Kidney glomerular epithelial cell (primary cell): Measurements from ENCODE around the gene SETD4.
A peak's percentile ranks its signal among the peaks of the same experiment; 100 is the strongest.
"Not testable (repeated sequence)": the region's sequence is repeated elsewhere in the genome, so short reads cannot be mapped to it uniquely, and the experiment has no call there.

ENCODE experiments used
- DNase-seq: peaks from one replicate; lab custom pipeline; 2025; lab: John Stamatoyannopoulos, UW

SETD4 gene

DNA sequence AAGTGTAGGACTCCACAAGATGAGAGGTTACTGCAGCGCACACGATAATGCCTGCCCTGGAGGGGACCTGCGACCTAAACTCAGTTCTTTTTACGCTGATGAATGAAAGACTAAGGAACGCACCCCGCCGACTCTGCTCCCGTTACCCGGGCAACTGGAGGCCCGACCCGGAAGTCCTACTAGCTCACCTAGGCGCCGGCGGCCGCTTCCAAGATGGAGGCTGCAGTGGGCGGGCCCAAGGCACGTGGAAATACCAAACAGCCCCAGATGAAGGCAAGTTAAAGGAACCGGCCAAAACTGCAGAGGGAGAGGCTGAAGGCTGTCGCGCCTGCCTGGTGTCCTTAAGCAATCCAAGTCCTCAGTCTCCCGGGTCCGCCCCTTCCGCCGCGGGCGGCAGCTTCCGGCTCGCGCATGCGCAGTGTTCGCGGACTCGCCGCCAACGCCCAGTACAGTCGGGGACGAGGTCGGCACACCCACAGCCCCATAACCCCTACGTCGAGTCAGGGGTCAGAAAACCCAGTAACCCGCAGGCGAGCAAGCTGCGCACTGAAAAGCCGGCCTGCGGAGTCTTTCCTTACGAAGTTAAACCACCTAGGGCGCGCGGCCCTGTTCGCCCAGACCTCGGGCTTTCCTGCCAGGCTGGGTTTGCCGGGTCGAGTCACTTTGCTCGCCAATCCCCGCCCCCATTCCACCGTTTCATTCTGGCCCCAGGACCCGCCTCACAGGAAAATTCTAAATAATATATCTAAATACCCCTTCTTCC is at the start of gene SETD4:
Gene SETD4 (minus strand): TSS at position 368 of the 763 bp plus-strand sequence. CDS start 1,638 bp downstream, outside the sequence.
- peak; percentile 83 for DNase-seq

DNA sequence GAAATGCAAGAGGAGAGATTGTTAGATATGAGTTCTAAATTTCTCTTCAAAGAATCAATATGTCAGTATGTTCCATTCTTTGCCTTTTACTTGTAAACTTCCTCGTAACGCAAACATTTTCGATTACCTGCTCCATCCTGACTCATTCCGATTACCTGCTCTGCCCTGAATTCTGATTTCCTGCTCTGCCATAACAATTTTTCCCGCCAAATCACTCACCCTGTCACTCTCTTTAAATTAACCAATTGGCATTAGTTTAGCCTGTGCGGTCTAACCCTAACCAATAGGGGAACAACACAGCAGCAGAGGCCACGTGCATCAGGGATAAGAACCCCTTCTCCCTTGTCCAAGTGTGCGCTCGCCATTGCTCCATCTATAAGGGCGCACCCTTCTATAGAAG is 49.5 kb upstream of the SETD4 start:
- DNase-seq, result no peak

GRCh38 chr21:36105327-36105842 is 45.1 kb upstream of the SETD4 start:
- DNase-seq, result no peak

DNA sequence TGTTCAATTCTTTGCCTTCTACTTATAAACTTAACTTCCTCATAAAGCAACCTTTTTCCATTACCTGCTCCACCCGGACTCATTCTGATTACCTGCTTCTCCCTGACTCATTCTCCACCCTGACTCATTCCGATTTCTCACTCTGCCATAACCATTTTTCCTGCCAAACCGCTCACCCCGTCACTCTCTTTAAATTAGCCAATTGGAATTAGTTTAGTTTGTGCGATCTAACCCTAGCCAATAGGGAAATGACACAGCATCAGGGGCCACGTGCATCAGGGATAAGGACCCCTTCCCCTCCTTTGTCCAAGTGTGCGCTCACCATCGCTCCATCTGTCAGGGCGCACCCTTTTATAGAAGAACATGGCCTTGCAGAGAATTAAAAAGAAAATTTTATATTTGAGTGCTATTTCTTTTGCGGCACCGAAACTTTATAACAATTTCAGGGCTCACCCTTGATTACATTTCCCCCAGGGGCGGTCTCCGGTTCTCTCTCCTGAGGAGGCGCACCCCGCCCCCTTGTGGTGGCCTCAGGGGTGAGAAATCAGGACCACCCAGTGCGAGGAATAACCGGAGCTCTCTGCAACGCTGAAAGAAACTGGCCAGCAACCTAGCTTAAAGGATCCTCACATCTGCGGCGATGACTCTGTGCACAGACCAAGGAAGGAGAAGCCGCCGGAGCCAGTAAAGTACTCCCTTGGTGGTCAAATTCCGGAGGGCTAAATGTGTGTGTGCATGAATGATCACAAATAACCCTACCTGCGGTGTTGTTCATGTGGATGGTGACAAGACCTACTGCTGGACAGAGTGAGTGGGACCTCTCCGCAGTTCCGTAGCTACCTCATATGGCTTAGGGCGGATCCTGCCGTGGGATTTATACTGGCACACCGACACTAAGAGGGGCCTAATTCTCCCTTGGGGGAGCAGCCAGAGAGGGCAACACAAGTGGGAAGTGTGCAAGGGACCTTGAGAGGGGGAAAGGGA is 44.3 kb upstream of the SETD4 start:
- peak; percentile 83 for DNase-seq

DNA sequence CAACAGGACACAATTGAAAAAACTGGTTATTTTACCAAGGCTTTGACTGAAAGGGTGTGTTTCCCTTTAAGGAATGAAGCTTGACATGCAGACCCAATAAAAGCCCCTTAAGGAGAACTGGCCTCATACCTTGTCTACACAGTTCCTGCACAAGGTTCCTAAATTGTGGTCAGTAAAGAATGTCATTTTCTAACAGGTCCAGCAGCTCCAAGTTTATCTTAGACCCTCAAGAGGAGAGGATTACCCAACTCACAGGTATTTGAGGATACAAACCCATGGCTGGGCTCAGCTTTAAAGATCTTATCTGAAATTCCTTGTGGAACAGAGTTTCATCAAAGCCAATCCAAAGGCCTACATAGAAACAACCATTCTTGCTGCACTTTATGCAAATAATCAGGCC is 43.1 kb upstream of the SETD4 start:
- DNase-seq, result no peak

DNA sequence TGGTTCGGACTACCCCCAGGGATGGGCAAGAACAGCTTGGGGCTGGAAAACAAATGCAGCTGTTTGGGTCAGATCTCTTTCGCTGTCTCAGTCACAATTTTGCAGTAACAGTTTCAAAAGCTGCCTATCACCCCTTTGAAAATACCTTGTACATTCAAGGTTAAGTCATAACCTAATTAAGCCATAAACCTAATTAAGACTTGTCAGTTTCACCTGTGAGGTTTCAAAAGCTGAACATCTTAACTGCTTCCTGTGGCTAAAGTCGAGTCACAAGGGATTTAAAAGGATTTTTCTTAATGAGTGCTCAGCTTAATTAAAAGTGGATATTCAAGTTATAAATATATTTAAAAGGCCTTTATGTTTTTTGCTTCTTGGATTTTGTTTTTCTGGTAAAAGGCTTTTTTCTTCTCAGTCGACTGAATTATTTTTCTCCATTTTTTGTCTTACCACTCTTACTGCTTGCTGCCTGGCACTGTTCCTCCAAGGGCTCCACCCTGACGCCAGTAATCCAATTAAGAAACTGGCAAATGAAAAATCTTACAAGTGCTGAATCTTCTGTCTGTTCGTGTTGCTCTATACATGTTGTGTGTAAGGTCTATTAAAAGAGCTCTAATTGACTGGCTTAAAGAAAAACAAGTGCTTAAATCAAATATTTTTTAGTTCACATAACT is 40.8 kb upstream of the SETD4 start:
- DNase-seq, result no peak

DNA sequence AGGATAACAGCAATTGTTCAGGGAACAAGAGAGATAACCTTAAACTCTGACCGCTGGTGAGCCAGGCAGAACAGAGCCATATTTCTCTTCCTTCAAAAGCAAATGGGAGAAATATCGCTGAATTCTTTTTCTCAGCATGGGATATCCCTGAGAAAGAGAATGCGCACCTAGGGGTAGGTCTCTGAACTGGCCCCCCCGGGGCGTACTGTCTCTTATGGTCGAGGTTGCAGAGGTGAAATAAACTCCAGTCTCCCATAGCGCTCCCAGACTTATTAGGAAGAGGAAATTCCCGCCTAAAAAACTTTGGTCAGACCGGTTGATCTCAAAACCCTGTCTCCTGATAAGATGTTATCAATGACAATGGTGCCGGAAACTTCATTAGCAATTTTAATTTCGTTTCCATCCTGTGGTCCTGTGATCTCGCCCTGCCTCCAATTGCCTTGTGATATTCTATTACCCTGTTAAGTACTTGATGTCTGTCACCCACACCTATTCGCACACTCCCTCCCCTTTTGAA is 39.4 kb upstream of the SETD4 start:
- not testable (repeated sequence) for DNase-seq

DNA sequence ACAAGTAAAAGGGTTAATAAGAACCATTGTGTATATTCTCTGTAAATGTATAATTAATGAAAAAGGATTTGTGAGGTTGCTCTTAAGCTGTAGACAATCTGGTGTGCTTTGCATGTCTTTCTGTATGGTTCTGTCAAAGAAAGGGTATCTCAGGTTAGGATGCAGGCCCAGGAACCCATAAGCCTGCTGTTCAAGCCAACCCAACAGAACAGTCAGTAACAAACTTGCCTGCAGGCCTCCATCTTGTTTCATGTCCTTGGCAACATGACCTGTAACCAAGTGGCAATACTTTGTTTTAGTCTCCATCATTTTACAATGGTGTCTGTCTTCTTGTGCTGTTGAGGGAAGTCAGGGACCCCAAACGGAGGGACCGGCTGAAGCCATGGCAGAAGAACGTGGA is 38.7 kb upstream of the SETD4 start:
- DNase-seq, result no peak

GRCh38 chr21:36098182-36098532 is 37.8 kb upstream of the SETD4 start:
- DNase-seq, result no peak

DNA sequence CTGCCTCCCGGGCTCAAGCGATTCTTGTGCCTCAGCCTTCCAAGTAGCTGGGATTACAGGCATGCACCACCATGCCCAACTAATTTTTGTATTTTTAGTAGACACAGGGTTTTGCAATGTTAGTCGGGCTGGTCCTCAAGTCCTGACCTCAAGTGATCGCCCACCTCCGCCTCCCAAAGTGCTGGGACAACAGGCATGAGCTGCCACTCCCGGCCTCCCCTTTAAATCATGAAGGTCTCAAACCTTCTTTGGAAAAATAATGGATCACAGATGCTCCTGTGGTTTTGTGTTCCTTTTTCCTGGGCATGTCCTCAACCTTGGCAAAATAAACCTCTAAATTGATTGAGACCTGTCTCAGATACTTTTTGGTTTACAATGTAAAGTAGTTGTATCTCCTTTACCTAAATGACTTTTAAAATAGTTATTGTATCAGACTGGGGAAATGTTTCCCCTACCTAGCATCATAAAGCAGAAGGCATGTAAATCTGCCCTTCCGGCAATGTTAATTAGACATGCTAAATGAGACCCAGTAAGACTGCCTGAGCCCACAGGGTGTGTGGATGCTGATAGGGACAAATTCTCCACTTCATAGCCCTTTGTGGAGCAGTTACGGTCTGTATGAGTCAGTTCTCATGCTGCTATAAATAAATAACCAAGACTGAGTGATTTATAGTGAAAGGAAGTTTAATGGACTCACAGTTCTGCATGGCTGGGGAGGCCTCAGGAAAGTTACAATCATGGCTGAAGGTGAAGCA is 37.3 kb upstream of the SETD4 start:
- peak; percentile 80 for DNase-seq

DNA sequence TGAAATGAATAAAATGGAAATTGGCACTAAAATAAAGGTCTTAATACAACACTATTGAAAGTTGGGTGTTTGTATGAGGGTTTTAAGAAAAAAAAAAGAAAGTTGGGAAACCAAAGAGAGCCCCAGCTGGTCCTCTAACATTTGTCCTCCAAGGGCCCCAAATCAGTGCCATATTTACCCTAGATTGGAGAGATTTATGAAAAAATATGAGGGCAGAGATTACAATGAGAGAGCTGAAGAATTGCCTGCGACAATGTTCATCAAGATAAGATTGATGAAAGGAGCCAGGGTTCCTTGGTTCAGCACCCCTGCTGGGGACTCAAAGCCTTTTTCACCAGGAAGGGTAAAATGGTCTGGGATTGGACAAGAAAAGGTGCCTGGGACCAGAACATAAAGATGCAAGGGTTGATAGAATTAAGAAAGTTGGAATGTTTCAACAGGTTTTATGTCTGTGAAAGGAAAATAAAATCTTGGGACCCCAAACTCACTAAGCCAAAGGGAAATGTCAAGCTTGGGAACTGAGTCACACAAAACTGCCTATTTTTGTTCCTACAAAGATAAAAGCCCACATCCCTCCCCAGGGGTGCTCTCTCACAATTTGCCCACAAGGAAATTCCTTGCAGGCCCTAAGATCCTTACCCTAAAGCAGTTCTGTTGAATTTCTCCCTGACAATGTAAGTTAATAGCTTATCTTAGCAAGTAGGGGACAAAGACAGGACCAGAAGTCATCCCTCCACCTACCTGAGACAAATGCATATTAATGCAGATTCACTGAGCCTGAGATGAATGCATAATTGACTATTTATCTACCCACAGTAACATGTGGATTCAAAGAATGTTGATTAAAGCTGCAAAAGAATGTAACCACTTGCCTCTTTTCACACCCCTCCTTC is 36.3 kb upstream of the SETD4 start:
- DNase-seq, result no peak

DNA sequence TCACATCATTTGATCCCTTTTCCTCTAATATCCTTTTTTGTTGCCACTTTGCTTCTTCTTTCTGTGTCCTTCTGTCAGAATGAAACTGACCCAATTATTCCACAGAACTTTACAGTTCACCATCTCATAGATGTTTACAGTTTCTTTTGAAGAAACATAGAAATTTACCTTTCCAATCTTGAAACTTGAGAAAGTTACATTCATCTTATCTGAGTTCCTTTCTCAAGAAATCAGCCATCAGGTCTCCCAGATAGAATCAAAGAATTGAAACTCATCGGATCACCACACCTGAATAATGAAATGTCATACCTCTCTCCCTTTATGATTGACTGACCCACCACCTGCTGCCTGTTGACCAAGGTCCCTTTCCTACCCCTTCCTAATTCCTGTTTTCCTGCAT is 33.2 kb upstream of the SETD4 start:
- DNase-seq, result no peak

DNA sequence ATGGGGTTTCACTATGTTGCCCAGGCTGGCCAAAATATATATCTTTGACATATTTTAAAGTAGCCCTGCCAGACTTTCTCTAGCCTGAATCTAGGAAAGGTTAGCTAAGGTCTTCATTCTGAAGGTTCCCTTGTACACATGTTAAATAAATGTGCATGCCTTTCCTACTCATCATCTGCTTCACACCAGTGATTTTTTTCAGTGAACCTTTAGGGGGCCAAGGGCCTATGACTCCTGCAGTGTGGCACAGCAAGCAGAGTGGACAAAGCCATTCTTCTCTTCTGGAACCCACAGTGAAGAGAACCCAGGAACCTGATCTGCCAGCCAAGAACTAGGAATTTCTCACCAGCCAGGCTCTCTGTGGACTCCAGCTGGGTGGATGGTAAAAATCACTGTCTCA is 32.4 kb upstream of the SETD4 start:
- peak; percentile 1 for DNase-seq

GRCh38 chr21:36089946-36090345 is 29.6 kb upstream of the SETD4 start:
- no peak for DNase-seq

DNA sequence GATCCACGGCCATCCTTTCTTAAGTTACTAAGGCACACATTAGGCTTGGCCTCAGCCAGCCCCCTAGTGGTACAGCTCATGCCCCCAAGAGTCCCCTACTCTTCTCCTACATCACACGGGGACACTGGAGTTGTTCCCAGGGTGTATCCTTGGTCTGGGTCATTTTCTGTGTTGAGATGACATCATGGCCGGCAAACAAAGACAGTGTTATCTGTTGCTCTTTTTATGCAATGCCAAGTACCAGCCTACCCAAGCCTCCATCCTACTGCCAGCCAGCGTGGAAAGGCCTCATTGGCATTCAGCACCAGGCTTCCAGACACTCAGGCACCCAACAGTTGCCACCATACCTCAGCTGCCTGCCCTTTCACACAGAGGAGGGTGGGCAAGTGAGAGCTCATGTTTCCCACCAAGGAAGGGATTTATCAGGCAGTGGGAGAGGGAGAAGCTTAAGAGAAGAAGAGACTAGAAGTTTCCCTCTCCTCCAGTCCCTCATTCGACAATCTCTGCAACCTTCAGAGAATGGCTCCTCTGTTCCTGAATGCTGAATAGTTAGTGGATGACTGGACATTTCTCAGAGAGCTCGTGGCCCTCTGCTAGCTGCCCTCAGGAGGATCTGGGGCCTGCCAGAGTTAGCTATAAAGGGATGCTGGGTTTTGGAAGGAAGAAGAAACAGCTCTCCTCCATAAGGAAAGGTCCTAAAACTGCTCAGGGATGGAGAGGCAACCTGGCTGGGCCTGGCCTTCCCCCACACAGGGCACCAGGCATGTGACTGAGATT is 27.2 kb upstream of the SETD4 start:
- no peak for DNase-seq

- DNase-seq, result no peak
Measured at GRCh38 chr21:36082237-36082664, 21.9 kb upstream of the SETD4 start.

DNA sequence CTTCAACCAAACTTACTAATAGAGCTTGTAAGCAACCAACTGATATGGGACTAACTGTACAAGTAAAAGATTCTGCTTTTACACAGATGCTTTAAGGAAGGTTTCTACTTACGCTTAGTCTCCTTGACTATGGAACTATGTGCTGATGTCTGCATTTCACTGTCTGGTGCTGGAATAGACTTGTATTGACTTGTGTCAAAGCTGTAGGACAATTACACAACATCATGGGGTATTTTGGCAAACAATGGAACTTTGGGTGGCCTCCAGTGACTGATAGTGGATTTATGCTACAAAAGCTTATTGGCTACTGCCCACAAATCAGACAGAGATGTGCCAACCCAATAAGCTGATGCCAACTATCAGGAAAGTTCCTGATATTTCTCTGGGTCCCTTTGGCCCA is 20.1 kb upstream of the SETD4 start:
- no peak for DNase-seq

DNA sequence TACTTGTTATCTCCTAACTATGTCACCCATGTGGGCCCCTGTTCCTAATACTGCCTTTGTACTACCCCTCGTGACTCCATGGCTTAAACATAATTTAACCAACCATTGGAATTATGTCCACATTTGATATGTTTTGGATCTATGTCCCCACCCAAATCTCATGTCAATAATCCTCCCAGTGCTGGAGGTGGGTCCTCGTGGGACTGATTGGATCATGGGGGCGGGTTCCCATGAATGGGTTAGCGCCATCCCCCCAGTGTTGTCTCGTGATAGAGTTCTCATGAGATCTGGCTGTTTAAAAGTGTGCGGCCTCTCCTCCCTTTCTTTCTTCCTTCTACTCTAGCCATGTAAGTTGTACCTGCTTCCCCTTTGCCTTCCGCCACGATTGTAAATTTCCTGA is 19.3 kb upstream of the SETD4 start:
- no peak for DNase-seq

DNA sequence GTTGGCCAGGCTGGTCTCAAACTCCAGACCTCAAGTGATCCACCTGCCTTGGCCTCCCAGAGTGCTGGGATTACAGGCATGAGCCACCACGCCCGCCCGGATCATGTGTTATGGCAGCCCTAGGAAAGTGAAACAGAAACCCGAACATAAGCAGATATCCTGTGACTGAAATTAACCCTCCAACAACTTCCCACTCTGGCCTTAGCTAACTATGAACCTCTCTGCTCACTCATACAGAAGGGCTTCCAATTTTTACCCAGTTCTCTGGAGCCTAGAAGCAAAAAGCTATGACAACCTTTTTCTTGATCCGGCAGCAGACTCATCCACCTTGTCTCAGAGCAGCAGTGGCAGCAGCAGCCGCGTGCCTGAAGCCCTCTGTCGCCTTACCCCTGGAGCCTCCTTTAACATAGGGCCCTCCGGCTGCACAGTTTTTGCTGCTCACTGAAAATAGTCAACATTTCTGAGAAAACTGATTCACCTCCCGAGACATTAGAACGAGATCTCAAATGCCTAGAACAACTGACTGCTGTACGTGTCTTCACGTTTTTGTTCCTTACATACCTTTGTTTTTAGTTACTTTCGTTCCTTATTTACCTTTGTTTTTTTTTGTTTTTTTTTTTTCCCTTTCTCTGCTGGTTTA is 18.8 kb upstream of the SETD4 start:
- no peak for DNase-seq
